GM20431 (cell line): Measurements from ENCODE around the gene VPS39.

ENCODE experiments used
- in situ Hi-C: fragments of 300-500 bp; cut with MseI, MboI; formaldehyde crosslinking; loops from one replicate; pipeline ENCODE4 v1.15.0; 2020; ENCODE audit warnings: low sequenced_read_pairs; ENCODE audit not compliant: unreplicated experiment

VPS39 gene

DNA sequence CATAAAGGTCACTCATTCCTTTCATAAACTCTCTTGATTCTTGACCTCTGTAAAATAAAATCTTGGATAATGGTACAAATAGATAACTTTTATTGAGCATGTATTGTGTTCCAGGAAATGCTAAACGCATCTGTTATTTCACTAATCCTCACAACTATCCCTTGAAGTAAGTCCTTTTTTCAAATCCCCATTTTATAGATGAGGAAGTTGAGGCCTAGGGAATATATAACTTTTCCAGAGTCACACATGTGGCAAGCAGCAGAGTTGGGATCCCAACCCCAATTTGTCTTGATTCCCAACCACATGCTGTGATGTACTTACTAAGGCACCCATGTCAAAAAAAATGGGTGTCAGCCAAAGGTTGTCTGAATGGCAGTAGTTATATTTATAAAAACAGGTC lies 6.3 kb downstream of the VPS39 start:
- in situ Hi-C loops = no loop called here

DNA sequence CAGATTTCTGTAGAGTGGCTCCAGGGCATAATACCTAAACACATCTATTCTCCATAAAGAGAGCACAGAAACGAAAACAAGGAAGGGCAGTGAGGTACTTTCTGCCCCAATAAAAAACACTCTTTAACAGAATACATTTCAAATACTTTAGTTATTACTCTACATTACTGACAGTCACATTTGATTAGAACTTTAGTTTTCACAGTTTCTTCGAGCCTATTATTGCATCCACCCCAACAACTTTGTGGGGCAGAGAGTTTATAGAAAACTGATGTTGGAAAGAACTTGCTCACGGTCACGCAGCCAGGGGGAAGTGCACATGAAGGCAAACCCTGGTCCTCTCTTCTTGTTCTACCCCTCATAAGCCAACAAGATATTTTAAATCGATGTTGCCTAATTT lies 9.0 kb downstream of the VPS39 start:
- in situ Hi-C loops = no loop called here

DNA sequence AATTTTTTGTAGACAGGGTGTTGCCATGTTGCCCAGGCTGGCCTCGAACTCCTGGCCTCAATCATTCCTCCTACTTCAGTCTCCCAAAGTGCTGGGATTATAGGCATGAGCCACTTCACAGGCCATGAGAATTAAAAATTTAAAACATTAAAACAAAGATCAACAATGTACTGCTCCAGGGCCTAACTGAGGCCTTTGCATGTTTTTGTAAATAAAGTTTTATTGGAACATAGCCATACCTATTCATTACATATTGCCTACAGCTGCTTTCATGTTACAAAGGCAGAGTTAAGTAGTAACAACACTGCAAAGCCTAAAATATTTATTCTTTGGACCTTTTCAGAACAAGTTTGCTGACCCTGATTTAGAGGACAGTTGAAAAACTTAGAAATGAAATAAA lies 9.6 kb downstream of the VPS39 start:
- in situ Hi-C loops = no loop called here

DNA sequence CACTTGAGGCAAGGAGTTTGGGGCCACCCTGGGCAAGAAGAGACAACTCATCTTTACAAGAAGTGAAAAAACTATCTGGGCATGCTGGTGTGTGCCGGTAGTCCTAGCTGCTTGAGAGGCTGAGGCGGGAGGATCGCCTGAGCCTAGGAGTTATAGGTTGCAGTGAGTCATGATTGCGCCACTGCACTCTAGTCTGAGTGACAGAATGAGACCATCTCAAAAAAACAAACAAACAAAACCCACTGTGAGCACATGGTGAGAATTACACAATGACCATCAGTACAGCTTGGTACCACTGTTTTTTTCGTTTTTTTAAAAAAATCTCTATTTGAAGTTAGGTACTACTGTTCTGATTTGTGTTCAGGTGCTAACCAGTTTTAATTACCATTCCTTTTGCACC lies 13.6 kb downstream of the VPS39 start:
- in situ Hi-C loops = no loop called here

DNA sequence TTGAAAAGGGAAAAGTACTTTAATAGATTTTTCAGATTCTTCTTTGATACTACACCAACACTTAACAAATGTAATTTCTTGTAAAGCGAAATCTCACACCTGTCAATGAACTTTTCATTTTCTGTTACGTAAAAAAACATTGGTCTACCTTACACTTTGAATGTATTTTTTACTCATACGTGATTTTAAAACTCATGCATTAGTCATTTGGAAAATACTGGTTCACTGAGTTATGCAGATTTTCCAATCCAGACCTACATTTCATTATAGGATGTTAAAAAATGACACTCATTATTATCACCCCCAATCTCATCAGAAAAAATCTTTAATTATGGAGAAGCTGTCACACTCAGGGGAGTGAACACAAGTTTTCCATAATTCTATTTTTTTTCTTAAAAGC lies 14.7 kb downstream of the VPS39 start:
- in situ Hi-C loops = no loop called here

DNA sequence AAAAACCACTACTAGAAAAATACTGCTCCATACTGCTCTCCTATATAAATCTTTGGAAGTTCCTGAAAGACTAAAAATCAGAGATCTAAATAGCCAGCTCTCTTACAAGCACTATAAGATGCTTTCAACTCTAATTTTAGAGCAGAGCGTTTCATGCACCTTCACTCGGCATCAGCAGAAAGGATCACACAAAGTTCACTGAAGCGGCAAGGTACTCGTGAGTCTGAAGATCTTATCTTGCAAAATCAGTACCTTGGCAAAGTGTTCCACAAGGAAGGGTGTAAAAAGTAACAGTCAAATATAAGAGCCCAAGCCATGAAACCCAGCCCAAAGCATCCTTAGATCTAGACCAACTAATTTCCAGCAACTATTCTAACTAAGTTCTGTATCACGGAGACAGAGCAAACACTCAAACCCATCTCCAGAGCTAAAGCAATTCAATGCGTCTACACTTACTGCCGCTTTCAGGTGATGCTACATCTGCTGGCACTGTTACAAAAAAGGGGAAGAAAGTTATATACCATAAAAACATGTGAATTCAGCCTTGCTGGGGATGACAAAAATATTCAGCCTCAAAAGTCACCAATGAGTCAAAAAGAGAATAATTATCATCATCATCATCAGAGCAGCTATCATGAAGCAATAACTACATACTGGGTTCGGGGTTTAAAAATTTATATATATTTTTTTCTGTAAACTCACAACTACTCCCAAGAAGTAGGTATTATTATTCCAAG lies 16.3 kb downstream of the VPS39 start:
- in situ Hi-C loops = no loop called here

DNA sequence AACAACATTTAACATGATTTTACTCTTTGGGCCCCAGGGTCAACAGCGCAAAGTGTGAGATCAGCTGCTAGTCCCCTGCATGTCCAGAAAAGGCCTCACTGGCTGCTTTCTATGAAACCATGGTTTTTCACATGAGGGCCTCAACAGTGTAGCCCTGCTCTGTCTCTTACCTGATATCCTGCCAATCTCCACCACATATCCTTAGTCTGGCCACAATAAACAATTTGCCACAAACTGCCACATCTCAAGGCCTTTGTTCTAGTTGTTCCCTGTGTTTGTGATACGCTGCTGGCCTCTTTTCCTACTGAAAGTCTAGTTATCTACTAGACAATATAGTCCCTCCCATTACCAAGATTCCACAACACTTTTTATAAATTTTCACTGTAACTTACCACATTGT lies 17.7 kb downstream of the VPS39 start:
- in situ Hi-C loops = no loop called here

DNA sequence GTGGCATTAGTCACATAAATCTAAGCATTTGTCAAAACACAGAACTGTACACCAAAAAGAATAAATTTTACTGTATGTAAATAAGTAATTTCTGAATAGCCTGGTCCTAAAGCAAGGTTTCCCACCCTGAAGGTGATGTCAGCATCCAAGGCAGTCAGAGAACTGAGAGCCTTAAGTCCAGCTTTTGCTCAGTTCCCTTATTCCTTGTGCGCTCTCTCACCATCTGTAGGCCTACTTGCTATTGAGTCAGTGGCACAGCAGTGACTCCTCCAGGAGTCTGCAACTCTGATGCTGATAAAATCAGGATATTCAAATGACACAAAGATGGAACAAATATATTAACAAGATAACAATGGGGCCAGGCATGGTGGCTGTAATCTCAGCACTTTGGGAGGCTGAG lies 22.3 kb downstream of the VPS39 start:
- in situ Hi-C loops = no loop called here

DNA sequence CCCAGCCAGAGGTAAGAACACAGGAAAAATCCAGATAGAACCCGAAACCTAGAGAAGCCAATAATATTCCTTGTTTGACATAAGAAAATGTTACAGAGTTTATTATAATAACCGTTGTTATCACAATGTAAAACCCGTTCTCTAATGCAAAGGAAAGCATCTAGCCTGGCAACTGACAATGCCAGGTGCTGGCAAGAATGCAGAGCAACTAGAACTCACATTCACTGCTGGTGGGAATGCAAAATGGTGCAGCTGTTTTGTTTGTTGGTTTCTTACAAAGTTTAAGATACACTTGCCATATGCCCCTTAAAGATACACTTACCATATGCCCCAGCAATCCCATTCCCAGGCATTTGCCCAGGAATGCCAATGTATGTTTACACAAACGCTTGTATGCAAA lies 23.4 kb downstream of the VPS39 start:
- in situ Hi-C loops = no loop called here

DNA sequence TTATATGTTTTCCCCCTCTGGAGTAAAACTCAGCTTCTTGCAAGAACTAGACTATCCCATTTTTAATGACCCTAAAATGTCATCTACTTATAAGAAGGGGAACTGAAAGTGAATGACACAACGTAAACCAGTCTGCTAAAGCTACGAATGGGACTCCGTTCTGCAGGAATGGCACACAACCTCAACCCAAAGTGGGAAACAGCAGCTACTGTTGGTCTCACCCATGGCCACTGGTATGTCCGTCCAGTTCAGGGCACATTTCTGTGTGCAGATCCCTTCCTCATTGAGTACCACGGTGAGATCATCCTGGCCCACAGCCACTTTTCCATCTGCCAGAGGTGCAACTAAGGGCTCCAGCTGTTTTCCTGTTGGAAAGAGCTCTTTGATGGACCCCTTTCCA lies 23.8 kb downstream of the VPS39 start:
- in situ Hi-C loops = no loop called here

DNA sequence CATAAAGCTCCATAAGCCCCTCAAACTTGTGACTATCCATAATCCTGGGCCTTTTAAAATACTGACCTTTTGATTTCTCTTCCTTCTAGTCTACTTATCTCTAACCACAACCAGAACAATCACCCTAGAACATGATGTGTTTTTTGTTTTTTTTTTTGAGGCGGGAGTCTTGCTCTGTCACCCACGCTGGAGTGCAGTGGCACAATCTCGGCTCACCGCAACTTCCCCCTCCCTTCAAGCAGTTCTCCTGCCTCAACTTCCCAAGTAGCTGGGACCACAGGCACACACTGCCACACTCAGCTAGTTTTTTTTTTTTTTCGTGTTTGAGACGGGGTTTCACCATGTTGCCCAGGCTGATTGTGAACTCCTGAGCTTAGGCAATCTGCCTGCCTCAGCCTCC lies 25.1 kb downstream of the VPS39 start:
- in situ Hi-C loops = no loop called here

DNA sequence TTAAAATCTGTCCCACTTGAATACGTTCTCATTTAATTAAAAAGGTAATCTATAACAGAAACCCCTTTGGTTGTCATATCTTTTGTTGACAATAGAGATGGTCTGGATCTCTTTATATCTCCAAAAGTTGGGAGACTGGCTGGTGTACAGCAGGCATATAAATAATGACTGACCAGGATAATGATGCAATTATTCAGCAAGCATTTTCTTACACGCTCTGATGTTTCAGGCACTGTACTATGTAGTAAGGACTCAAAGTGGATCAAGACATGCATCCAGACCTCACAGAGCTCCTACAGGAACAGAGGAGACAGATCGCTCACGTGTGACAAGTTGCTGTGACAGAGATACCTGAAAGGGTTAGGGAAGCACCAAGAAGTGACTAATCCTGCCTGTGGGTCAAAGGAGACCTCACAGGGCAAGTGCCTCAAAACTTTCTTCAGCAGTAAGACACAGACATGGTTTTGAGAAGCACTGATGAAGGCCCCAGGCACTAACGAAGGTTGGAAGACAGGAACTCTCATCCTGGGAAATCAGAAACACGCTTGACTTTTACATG lies 25.7 kb downstream of the VPS39 start:
- in situ Hi-C loops = no loop called here

DNA sequence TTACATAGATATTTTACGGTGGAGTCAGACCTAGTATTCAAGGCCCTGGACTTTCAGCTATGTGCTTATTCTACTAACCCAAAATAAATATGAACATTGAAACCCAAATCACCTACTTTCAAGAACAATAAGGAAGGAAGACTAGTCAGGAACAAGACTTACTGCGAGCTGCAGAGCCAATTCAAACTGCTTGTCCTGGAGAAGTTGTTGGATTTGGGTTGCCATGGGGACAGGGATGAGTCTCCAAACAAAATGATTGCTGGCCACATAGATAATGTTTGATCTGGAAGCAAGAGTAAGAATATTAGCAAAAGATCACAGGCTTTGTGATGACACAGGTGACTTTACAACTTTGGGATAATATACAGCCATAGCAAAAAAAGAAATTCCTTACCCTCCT lies 30.0 kb downstream of the VPS39 start:
- in situ Hi-C loops = no loop called here

DNA sequence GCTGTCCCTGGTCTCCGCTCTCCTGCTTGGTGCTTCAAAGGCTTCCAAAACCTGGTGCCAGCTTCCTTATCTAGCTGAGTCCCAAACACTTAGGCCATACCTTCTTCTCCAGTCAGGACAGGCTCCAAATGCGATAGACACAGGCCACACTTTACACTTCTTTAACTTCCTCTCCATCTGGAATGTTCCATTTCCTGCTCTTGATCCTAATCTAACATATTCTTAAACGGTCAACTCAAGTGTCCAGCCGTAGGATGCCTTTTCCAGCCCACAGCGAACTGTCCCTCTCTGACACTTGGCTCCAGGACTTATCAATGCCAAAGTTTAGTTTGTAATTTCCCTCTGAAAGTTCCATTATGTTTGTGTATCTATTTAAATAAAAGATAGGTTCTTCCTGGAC lies 32.4 kb downstream of the VPS39 start:
- in situ Hi-C loops = no loop called here

DNA sequence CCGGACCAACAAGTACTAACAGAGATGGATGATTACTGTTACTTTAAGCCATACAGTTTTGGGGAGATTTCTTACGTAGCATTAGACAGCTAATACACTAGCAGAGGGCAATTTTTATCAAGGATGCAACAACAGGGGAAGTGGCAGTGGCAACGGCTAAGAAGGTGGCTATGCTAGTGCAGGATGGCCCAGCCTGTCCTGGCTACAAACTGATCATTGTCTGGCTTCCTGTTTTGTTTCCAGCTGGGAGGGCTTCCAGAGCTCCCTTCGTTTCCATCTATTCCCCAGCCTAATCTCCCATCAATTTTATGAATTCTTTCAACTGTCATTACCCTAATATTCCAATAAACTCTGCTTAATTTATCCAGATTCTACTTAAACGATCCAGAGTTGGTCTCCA lies 35.6 kb downstream of the VPS39 start:
- in situ Hi-C loops = no loop called here

DNA sequence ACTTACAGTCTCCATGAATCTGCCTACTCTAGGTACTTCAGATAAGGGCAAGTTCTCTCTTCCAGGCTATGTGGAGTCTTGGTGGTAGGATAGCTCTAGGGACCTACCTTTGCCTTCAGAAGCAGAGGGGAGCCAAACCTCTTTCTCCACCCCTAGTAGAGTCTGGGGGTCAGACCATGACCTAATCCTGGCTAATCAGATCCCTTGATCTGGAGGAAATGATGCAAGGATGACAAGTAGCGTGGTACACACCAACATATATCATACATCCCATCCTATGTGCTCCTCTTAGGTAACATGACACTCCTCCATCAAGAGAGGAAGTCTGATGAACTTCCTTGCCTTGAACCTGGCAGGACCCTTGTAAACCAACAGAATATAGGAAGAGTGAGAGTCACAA lies 36.3 kb downstream of the VPS39 start:
- in situ Hi-C loops = no loop called here

DNA sequence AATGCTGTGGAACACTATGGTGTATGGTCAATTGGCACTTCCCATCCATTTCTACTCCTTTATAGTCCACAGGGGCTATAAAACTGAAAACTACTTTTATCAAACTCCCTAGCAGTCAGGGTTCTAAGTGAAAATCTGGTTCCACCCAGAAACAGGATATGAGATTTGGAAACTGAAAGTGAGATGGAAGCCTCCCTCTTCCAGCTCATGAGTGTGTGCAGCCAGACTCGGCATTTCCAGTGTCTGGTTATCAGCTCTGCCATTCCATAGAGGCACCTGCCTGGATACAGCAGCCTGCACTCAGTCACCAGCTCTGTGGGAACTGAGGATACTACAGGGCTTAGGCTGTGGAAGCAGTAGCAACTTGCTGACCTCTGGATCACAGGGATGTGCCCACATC lies 37.0 kb downstream of the VPS39 start:
- in situ Hi-C loops = no loop called here

DNA sequence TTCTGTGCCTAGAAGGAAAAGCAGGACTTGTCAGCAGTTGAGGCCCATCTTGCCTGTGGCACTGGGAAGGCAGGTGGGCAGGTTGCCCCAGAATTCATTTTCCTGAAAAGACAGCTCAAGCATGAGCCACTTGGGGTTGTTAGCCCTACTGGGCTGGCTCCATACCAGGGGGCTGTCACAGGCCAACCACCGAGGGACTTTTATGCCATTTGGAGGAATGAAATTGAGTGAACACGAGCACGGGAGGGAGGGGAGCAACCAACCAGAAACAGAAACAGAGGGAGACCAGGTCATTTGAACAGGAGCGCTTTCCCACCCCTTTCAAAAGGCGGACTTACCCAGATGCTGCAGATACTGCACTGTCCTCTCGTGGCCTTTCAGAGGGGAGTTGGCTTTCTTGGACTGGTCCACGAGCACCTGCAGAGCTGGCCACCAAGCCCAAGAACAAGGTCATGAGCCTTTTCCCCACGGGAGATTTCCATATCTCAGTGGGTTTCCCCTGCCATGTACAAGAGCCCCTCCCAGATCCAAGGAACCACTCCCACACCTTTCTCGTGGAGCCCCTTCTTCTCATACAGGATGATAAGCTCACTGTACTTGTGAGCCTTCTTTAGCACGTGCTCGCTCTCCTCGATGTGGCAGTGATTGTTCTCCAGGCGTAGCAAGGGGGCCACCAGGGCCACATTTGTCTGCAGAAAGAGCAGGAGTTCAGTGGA lies 41.7 kb downstream of the VPS39 start:
- in situ Hi-C loops = no loop called here

DNA sequence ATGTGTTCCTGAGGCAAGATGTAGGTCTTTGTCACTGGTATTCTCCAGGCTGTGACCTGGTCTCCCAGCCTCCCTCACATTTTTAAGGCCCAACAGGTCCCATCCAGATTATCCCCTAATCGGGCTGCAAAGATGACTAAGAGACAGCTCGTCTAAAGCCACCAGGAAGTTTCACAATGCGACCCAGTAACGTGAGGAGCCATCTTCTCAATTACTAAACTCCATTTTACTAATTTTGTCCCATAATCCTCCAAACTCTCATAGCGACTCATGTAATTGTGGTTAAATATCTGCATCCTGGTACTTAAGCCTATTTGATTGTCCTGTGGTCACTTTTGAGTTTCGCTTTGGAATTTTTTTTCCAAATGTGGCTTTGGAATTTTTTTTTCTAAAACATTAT lies 43.0 kb downstream of the VPS39 start:
- in situ Hi-C loops = no loop called here

DNA sequence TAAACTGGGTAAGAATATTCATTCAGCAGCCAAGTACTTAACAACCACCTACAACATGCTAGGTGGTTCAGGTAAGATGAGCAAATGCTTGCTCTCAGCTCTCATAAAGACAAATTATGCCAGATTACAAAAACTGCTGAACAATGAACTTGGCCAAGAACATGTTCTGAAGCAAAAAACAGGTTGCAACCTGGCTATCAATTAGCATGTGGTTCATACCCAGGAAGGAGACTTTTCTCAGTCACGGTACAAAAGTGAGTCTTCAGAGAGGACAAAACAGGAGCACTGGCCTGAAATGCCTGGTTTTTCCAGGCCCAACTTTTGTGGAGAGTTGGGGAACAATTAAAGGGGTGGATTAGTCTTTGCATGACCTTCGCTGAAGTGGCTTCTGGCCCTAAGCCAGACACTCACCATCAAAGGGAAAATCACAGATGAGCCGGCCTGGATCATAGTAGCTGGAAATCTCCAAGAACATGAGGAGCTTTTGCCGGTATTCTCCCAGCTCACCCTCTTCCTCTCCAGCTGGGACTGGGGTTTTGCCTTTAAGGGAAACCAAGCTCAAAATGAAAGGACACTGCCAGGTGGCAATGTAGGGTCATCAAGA lies 44.1 kb downstream of the VPS39 start:
- in situ Hi-C loops = no loop called here

DNA sequence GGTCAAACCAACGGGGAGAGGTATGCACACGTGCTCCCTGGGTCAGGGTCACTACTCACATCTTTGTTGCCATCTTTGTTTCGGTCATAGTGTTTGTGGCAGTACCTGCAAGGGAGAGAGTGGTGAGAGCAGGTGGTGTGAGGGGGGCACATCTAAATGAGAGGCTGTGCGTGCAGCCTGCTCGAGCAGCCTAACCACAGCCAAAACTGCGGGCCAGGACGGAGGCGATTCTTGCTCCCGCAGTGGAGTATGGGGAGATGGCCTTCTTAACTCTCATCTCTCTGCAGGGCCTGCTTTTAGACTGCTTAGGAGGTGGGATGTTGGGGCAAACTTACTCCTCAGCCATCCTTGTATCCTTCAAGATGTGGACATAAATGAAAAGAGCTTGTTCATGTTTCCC lies 44.8 kb downstream of the VPS39 start:
- in situ Hi-C loops = no loop called here
